Fibroblast of lung (primary cell): Measurements from ENCODE around the gene IGSF21. TPM values are rescaled to one million over a fixed set of nuclear protein-coding genes. Genes with fewer than 3 reads are reported as not detected.

Experiments used
- DNase-seq, 2 donors: peaks; one replicate each; pipeline versions ENCODE4 v3.0.0 to v3.0.0-alpha.2; 2010; ENCODE audit warnings: low read depth in 2 of 2
- H2AFZ ChIP-seq: 2 replicates; pipeline ENCODE4 v1.5.1; 2012; ENCODE audit warnings: low read length, control low read depth, inconsistent platforms
- H3K27ac ChIP-seq: 2 replicates; pipeline ENCODE4 v1.5.1; 2011; ENCODE audit warnings: low read length, control low read depth; ENCODE audit not compliant: insufficient read depth
- H3K27me3 ChIP-seq: 2 replicates; pipeline ENCODE4 v1.5.1; 2011; ENCODE audit warnings: mild to moderate bottlenecking, low read length; ENCODE audit not compliant: control insufficient read depth, insufficient read depth
- H3K36me3 ChIP-seq: 2 replicates; pipeline ENCODE4 v1.5.1; 2011; ENCODE audit warnings: low read length; ENCODE audit not compliant: control insufficient read depth, insufficient read depth
- H3K4me1 ChIP-seq: 2 replicates; pipeline ENCODE4 v1.5.1; 2011; ENCODE audit warnings: low read length; ENCODE audit not compliant: control insufficient read depth, insufficient read depth; ENCODE audit errors: extremely low read depth
- H3K4me2 ChIP-seq: 2 replicates; pipeline ENCODE4 v1.5.1; 2011; ENCODE audit warnings: low read length, control low read depth; ENCODE audit not compliant: insufficient read depth; ENCODE audit errors: extremely low read depth
- H3K4me3 ChIP-seq, 4 experiments: fragments of 200-600 bp in 1 of 4; sonication (generic) in 1 of 4; replicated peaks in 1 of 4; 2 replicates each; pipeline ENCODE4 v1.5.1; 2011 to 2016; ENCODE audit warnings: low read length in 4 of 4, low read depth in 3 of 4, mild to moderate bottlenecking in 3 of 4, control low read depth in 2 of 4, inconsistent platforms in 1 of 4, mixed read lengths in 1 of 4; ENCODE audit not compliant: insufficient read depth in 1 of 4; ENCODE audit errors: control extremely low read depth in 1 of 4
- H3K79me2 ChIP-seq: 2 replicates; pipeline ENCODE4 v1.5.1; 2012; ENCODE audit warnings: mild to moderate bottlenecking, low read length, inconsistent platforms; ENCODE audit not compliant: control insufficient read depth, insufficient read depth
- H3K9ac ChIP-seq: 2 replicates; pipeline ENCODE4 v1.5.1; 2011; ENCODE audit warnings: mild to moderate bottlenecking, low read length, control low read depth; ENCODE audit not compliant: insufficient read depth
- H3K9me3 ChIP-seq: 2 replicates; pipeline ENCODE4 v1.5.1; 2012; ENCODE audit warnings: low read depth, low read length; ENCODE audit not compliant: control insufficient read depth, insufficient read depth
- H4K20me1 ChIP-seq: 2 replicates; pipeline ENCODE4 v1.5.1; 2011; ENCODE audit warnings: low read length; ENCODE audit not compliant: control insufficient read depth, insufficient read depth; ENCODE audit errors: extremely low read depth
- EZH2 ChIP-seq: IDR thresholded peaks from 2 replicates; pipeline ENCODE4 v1.5.1; 2012; ENCODE audit warnings: low read length, control low read depth, mild to moderate bottlenecking; ENCODE audit errors: missing control alignments
- polyA plus RNA-seq, 2 donors: library from polyadenylated mRNA; depleted of rRNA in 1 of 2; stranded (reverse) in 1 of 2; unstranded in 1 of 2; fragments of >200 nt; gene quantifications; 2 replicates each; pipeline ENCODE4 v1.2.1, GENCODE V29; 2011 to 2012; ENCODE audit warnings: missing spikeins in 1 of 2
- total RNA-seq: library from RNA; depleted of rRNA; stranded (reverse); fragments of >200 nt; gene quantifications from 2 replicates; pipeline ENCODE4 v1.2.1, GENCODE V29; 2014
- TF ChIP-seq, protein P1 (sequence below), 2 donors: IDR thresholded peaks in 1 of 2; conservative IDR thresholded peaks in 1 of 2; 1 replicate in 1 of 2; 2 replicates in 1 of 2; pipeline ENCODE4 v1.5.1; 2011 to 2012; ENCODE audit warnings: low read length in 2 of 2, control low read depth in 1 of 2, inconsistent platforms in 1 of 2, low read depth in 1 of 2, mild to moderate bottlenecking in 1 of 2

IGSF21 gene
- total and polyA plus RNA-seq, 2 donors (not counting 1 experiment from before 2014, with no cell fraction given): not detected

DNA sequence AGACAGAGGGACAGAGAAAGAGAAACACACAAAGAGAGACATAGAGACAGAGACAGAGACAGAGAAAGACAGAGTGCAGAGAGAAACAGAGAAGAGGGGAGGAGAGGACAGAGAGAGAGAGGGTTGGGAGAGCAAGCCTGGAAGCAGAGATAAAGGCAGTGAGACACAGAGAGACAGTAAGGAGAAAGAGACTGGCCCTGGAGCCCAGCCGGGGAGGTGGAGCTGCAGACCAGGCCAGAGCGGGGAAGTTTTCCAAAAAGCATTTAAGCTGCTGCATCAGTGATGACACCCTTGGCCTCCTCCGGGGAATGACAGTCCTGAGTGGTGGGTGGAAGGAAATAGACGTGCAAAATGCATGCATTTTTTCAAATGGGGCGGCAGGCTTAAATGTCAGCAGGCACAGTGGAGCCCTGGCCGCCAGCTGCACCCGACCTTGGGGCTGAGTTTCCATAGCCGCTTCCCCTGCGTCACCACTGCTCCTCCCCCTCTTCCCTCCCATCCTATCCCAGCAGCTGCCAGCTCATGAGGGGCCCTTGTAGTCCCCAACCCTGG lies 277.7 kb downstream of the IGSF21 start:
- no peak for TF ChIP-seq EZH2
- TF ChIP-seq, protein P1, sequence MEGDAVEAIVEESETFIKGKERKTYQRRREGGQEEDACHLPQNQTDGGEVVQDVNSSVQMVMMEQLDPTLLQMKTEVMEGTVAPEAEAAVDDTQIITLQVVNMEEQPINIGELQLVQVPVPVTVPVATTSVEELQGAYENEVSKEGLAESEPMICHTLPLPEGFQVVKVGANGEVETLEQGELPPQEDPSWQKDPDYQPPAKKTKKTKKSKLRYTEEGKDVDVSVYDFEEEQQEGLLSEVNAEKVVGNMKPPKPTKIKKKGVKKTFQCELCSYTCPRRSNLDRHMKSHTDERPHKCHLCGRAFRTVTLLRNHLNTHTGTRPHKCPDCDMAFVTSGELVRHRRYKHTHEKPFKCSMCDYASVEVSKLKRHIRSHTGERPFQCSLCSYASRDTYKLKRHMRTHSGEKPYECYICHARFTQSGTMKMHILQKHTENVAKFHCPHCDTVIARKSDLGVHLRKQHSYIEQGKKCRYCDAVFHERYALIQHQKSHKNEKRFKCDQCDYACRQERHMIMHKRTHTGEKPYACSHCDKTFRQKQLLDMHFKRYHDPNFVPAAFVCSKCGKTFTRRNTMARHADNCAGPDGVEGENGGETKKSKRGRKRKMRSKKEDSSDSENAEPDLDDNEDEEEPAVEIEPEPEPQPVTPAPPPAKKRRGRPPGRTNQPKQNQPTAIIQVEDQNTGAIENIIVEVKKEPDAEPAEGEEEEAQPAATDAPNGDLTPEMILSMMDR (conservative IDR thresholded peaks at IDR 0.05 in 1 of 2, IDR thresholded peaks at IDR 0.05 in 1 of 2; ENCODE audit: low read depth in 1 of 2, low read length in 2 of 2): no peak
- Histone ChIP-seq H3K4me1 (no peaks in the 10 kb centered on the region), H3K36me3 (no peaks in the 10 kb centered on the region), H4K20me1 (no peaks in the 10 kb centered on the region), H3K4me3 (no peak overlapping the region), H3K9me3 (no peaks in the 10 kb centered on the region), H3K27ac (no peak overlapping the region), H3K4me2 (no peak overlapping the region), H3K27me3 (no peaks in the 10 kb centered on the region), H3K9ac (no peak overlapping the region), H3K79me2 (no peaks in the 10 kb centered on the region), H2AFZ (no peak overlapping the region)
- DNase-seq: no peak

DNA sequence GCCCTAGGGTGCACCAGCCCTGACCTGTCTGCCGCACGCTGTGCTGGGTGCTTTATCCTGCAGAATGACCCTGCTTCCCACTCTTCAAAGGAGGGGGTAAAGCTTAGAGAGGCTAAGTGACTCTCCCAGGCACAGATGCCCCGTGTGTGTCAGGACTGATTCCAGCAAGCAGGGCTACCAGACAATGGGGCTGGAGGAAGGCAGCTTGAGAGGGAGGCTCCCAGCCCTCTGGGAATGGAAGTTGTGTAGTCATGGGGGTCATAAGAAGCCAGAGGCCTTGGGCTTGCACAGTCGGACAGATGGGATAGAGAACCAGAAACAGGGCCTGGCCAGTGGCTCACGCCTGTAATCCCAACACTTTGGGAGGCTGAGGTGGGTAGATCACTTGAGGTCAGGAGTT lies 279.0 kb downstream of the IGSF21 start:
- H4K20me1 ChIP-seq: no peaks in the 10 kb centered on the region
- H3K36me3 ChIP-seq: no peaks in the 10 kb centered on the region
- no peaks in the 10 kb centered on the region for H3K27me3 ChIP-seq
- H3K9ac ChIP-seq: no peak overlapping the region
- H3K4me3 ChIP-seq: no peak overlapping the region
- H3K79me2 ChIP-seq: no peaks in the 10 kb centered on the region
- no peak overlapping the region for H3K27ac ChIP-seq
- no peak for DNase-seq
- TF ChIP-seq, protein P1 (conservative IDR thresholded peaks at IDR 0.05 in 1 of 2, IDR thresholded peaks at IDR 0.05 in 1 of 2; ENCODE audit: low read depth in 1 of 2, low read length in 2 of 2): no peak
- no peak for TF ChIP-seq EZH2
- no peaks in the 10 kb centered on the region for H3K4me1 ChIP-seq
- H3K4me2 ChIP-seq: no peak overlapping the region
- no peak overlapping the region for H2AFZ ChIP-seq
- H3K9me3 ChIP-seq: no peaks in the 10 kb centered on the region

DNA sequence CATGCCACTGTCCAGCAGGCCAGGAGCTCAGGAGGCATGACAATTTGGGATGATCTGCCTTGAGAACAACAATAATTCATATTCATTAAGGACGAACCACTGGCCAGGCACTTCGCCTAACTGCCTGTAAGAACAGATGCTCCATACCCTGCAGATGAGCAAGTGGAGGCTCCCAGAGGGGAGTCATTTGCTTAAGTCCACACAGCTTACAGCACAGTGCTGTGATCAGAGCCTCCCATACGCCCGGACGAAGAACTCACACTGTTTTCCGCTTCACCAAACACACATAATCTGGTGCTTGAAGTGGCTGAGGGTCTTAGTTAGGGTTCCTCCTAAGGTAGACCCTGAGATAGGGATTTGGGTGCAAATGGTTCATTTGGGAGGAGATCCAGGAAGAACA lies 279.7 kb downstream of the IGSF21 start:
- DNase-seq: no peak
- H4K20me1 ChIP-seq: no peaks in the 10 kb centered on the region
- no peak overlapping the region for H3K4me3 ChIP-seq
- no peaks in the 10 kb centered on the region for H3K27me3 ChIP-seq
- H2AFZ ChIP-seq: no peak overlapping the region
- no peaks in the 10 kb centered on the region for H3K4me1 ChIP-seq
- H3K4me2 ChIP-seq: no peak overlapping the region
- no peak overlapping the region for H3K9ac ChIP-seq
- TF ChIP-seq EZH2: no peak
- TF ChIP-seq, protein P1 (conservative IDR thresholded peaks at IDR 0.05 in 1 of 2, IDR thresholded peaks at IDR 0.05 in 1 of 2; ENCODE audit: low read depth in 1 of 2, low read length in 2 of 2): no peak
- H3K79me2 ChIP-seq: no peaks in the 10 kb centered on the region
- H3K27ac ChIP-seq: no peak overlapping the region
- no peaks in the 10 kb centered on the region for H3K36me3 ChIP-seq
- H3K9me3 ChIP-seq: no peaks in the 10 kb centered on the region
